WTC11 (cell line): Measurements from ENCODE around the gene EGF. TPM values are rescaled to one million over a fixed set of nuclear protein-coding genes. Genes with fewer than 3 reads are reported as not detected.
A peak's percentile ranks its signal among the peaks of the same experiment; 100 is the strongest.

Experiments
- ATAC-seq: fragments of 200-7000 bp; cut with Tn5 transposase; 2 replicates; pipeline ENCODE4 v1.10.0; 2021; ENCODE audit warnings: mild to moderate bottlenecking, moderate library complexity
- CTCF ChIA-PET: fragments of 300-600 bp; sonication (Branson Sonifier 250); formaldehyde crosslinking; loops from one replicate; lab custom pipeline; 2021; ENCODE audit warnings: antibody characterized with exemption; lab: Charles Lee
- POLR2A ChIA-PET: fragments of 350-600 bp; sonication (Branson Sonifier 250); formaldehyde crosslinking; loops from one replicate; lab custom pipeline; 2021; ENCODE audit warnings: antibody characterized with exemption; lab: Charles Lee
- DNase-seq: peaks from one replicate; pipeline ENCODE4 v3.0.0; 2021; ENCODE audit warnings: low spot score
- H3K27ac Mint-ChIP-seq: 2 replicates; pipeline ENCODE4 v1.8.0; 2021; ENCODE audit warnings: mixed read lengths
- H3K27me3 Mint-ChIP-seq: 2 replicates; pipeline ENCODE4 v1.8.0; 2021; ENCODE audit warnings: low read depth, mild to moderate bottlenecking, moderate library complexity, mixed read lengths
- H3K36me3 Mint-ChIP-seq: 2 replicates; pipeline ENCODE4 v1.8.0; 2021; ENCODE audit warnings: mixed read lengths
- H3K4me1 Mint-ChIP-seq: 2 replicates; pipeline ENCODE4 v1.8.0; 2022; ENCODE audit warnings: mixed read lengths
- H3K4me3 Mint-ChIP-seq: 2 replicates; pipeline ENCODE4 v1.8.0; 2021; ENCODE audit warnings: mild to moderate bottlenecking, moderate library complexity, mixed read lengths
- H3K9me3 Mint-ChIP-seq: 2 replicates; pipeline ENCODE4 v1.8.0; 2021; ENCODE audit warnings: mixed read lengths
- ETV6 ChIP-seq: sonication (generic); formaldehyde crosslinking; IDR thresholded peaks from 2 replicates; pipeline ENCODE4 v1.8.1; 2022; ENCODE audit warnings: mild to moderate bottlenecking, missing genetic modification reagents
- JAZF1 ChIP-seq: fragments of 250-450 bp; sonication (Bioruptor Pico); IDR thresholded peaks from 2 replicates; pipeline ENCODE4 v1.9.0; 2021; ENCODE audit warnings: moderate library complexity, mild to moderate bottlenecking, inconsistent platforms
- KAT7 ChIP-seq: sonication (generic); formaldehyde crosslinking; IDR thresholded peaks from 2 replicates; pipeline ENCODE4 v1.8.1; 2023; ENCODE audit warnings: missing genetic modification reagents, mild to moderate bottlenecking, borderline replicate concordance
- NR2C2 ChIP-seq: sonication (generic); formaldehyde crosslinking; IDR thresholded peaks from 2 replicates; pipeline ENCODE4 v1.8.0; 2022; ENCODE audit warnings: mild to moderate bottlenecking, missing genetic modification reagents
- TP53 ChIP-seq: sonication (generic); formaldehyde crosslinking; IDR thresholded peaks from 2 replicates; pipeline ENCODE4 v1.8.1; 2023; ENCODE audit warnings: mild to moderate bottlenecking, missing genetic modification reagents
- ZBTB21 ChIP-seq: sonication (generic); formaldehyde crosslinking; IDR thresholded peaks from 2 replicates; pipeline ENCODE4 v1.8.1; 2023; ENCODE audit warnings: mild to moderate bottlenecking, missing genetic modification reagents, borderline replicate concordance
- ZNF138 ChIP-seq: sonication (generic); formaldehyde crosslinking; conservative IDR thresholded peaks from 2 replicates; pipeline ENCODE4 v1.8.1; 2022; ENCODE audit warnings: mild to moderate bottlenecking, moderate library complexity, missing genetic modification reagents
- ZNF232 ChIP-seq: sonication (generic); formaldehyde crosslinking; IDR thresholded peaks from 2 replicates; pipeline ENCODE4 v1.8.0; 2022; ENCODE audit warnings: mild to moderate bottlenecking, missing genetic modification reagents
- ZNF263 ChIP-seq: sonication (generic); formaldehyde crosslinking; IDR thresholded peaks from 2 replicates; pipeline ENCODE4 v1.8.1; 2022; ENCODE audit warnings: low read depth, mild to moderate bottlenecking, moderate library complexity, missing genetic modification reagents
- ZNF423 ChIP-seq: fragments of 250-450 bp; sonication (Bioruptor Pico); IDR thresholded peaks from 2 replicates; pipeline ENCODE4 v2.1.2; 2022; ENCODE audit warnings: mild to moderate bottlenecking, moderate library complexity
- ZNF671 ChIP-seq: fragments of 250-450 bp; sonication (Bioruptor Pico); IDR thresholded peaks from 2 replicates; pipeline ENCODE4 v1.8.0; 2021; ENCODE audit warnings: mild to moderate bottlenecking
- total RNA-seq: library from RNA; stranded (reverse); gene quantifications from 3 replicates; pipeline ENCODE4 v1.2.3, GENCODE V29; 2021
- TF ChIP-seq, protein P1 (sequence below): fragments of 200-600 bp; IDR thresholded peaks from 2 replicates; pipeline ENCODE4 v1.8.0; 2022; ENCODE audit warnings: antibody characterized with exemption
- TF ChIP-seq, protein P2 (sequence below): sonication (generic); formaldehyde crosslinking; IDR thresholded peaks from 2 replicates; pipeline ENCODE4 v1.8.1; 2023; ENCODE audit warnings: mild to moderate bottlenecking, missing genetic modification reagents, moderate library complexity
- TF ChIP-seq, protein P3 (sequence below): sonication (generic); formaldehyde crosslinking; IDR thresholded peaks from 2 replicates; pipeline ENCODE4 v1.8.1; 2022; ENCODE audit warnings: missing genetic modification reagents, borderline replicate concordance
- TF ChIP-seq, protein P4 (sequence below): fragments of 250-450 bp; sonication (Bioruptor Pico); IDR thresholded peaks from 2 replicates; pipeline ENCODE4 v2.1.2; 2022; ENCODE audit warnings: mild to moderate bottlenecking, moderate library complexity
- TF ChIP-seq, protein P5 (sequence below): sonication (generic); formaldehyde crosslinking; conservative IDR thresholded peaks from 2 replicates; pipeline ENCODE4 v1.8.1; 2023; ENCODE audit warnings: mild to moderate bottlenecking, low read depth, missing genetic modification reagents, moderate library complexity
- TF ChIP-seq, protein P6 (sequence below): sonication (generic); formaldehyde crosslinking; IDR thresholded peaks from 2 replicates; pipeline ENCODE4 v1.8.0; 2022; ENCODE audit warnings: missing genetic modification reagents

The EGF gene
- total RNA-seq, 1 experiment from 2014 or later: 2.5 TPM

DNA sequence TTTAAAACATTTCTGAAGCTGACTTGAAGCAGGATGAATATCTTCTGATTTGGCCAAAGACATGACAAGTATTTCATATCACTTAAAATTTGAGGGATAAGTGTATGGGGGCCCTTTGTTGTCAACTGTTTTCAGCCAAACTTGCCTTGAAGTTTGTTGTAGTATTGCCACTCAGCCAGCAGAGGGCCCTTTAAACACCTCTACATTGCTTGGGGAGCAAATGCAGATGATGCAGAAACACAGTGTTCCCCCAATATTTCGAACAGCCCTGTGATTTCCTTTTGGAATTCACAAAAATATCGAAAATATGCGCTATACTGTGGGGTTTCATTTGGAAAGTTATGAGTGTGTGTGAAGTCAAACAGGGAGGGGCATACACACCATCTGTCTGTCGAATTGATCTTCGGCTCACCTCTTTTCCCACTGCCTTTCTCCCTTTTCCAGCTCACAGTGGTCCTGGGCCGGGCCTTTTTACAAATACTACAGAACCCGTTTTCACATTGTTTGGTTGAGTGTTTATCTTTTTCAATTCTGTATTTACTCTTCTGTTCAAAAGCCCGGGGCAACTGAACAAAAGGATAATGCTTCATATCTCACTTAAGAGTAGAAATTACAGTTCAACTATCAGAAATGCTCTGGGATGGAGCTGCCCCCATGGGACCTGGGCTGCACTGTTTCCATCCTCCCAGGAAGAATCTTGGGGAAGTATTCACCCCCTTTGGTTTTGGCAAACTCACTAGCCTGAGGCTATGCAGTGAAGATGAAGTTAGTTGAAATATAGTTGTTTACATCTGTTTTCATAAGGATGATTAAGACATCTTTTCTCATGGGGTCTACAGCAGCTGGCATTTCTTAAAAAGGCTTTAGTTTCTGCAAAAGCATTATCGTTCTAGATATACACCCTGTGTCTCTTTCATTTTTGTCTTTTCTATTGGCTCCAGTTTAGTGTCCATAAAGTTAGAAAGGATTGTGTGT, 137.6 kb downstream of the EGF start:
- Mint-ChIP-seq H3K27me3 (no peaks in the 10 kb centered on the region), H3K27ac (no peak overlapping the region)
- no peak for TF ChIP-seq NR2C2
- TF ChIP-seq, protein P1, sequence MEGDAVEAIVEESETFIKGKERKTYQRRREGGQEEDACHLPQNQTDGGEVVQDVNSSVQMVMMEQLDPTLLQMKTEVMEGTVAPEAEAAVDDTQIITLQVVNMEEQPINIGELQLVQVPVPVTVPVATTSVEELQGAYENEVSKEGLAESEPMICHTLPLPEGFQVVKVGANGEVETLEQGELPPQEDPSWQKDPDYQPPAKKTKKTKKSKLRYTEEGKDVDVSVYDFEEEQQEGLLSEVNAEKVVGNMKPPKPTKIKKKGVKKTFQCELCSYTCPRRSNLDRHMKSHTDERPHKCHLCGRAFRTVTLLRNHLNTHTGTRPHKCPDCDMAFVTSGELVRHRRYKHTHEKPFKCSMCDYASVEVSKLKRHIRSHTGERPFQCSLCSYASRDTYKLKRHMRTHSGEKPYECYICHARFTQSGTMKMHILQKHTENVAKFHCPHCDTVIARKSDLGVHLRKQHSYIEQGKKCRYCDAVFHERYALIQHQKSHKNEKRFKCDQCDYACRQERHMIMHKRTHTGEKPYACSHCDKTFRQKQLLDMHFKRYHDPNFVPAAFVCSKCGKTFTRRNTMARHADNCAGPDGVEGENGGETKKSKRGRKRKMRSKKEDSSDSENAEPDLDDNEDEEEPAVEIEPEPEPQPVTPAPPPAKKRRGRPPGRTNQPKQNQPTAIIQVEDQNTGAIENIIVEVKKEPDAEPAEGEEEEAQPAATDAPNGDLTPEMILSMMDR: peak; percentile 74
- TF ChIP-seq, all 79 proteins: peak for 1
- H3K4me1 Mint-ChIP-seq: no peaks in the 10 kb centered on the region
- POLR2A ChIA-PET: no interaction called here
- H3K4me3 Mint-ChIP-seq: no peak overlapping the region
- DNase-seq (peak; percentile 59), ATAC-seq (peak; percentile 69)
- H3K9me3 Mint-ChIP-seq: no peaks in the 10 kb centered on the region
- peaks cover 28% of the 10 kb centered on the region for H3K36me3 Mint-ChIP-seq
- CTCF ChIA-PET: interaction anchor here (0.6 to 1.9 kb wide), 14 partner anchors 9 to 292 kb away, joined by 3 to 5 read pairs (median 4); partner anchors contain the start of gene ELOVL6

DNA sequence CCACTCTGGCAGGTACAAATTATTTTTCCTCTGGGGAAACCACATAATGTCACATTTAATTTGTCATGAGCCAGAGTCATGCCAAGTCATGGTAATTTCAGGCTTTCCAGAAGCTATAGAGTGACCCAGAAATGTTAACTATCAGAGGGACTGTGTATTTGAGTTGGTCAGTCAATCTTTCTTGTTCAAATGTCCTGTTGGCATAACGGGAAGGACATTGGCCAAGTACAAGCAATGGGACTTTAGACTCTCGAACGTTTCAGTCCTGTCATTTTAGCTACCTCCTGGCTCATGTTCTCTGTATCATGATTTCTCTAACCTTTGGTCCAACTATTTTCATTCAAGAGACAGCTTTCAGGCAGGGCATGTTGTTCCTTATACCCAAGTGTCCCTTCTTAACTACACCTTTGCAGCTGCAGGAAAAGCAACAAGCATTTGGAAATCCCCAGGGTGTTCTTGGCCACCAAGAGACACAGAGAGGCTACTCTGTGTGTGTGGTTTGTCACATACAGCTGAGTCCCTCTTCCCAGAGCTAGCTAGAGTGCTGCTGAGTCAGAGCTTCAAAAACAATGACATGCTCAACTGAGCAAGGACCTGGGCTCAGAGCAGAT, 142.6 kb downstream of the EGF start:
- ChIA-PET CTCF (interaction anchor here (0.7 kb wide), 1 partner anchor 45 kb away, joined by 4 read pairs; no protein-coding TSS in a partner anchor), POLR2A (no interaction called here)
- 0 out of 2 replicates have a peak, but pooled peaks have one; percentile 22 for ATAC-seq
- no peaks in the 10 kb centered on the region for H3K27me3 Mint-ChIP-seq
- 0 out of 2 replicates have a peak overlapping the region, but pooled peaks have one; percentile 55 for H3K27ac Mint-ChIP-seq
- H3K4me3 Mint-ChIP-seq: no peak overlapping the region
- peaks cover 6% of the 10 kb centered on the region; the same call in 1 of the 2 replicates for H3K4me1 Mint-ChIP-seq
- H3K9me3 Mint-ChIP-seq: no peaks in the 10 kb centered on the region
- peaks cover 29% of the 10 kb centered on the region for H3K36me3 Mint-ChIP-seq
- TF ChIP-seq ZNF138 (CRISPR knock-in tag) (no peak), ZNF263 (CRISPR knock-in tag) (no peak), TP53 (no peak), JAZF1 (CRISPR knock-in tag) (no peak), ETV6 (CRISPR knock-in tag) (no peak), ZNF671 (CRISPR knock-in tag) (no peak), ZBTB21 (CRISPR knock-in tag) (no peak)
- TF ChIP-seq, protein P2, sequence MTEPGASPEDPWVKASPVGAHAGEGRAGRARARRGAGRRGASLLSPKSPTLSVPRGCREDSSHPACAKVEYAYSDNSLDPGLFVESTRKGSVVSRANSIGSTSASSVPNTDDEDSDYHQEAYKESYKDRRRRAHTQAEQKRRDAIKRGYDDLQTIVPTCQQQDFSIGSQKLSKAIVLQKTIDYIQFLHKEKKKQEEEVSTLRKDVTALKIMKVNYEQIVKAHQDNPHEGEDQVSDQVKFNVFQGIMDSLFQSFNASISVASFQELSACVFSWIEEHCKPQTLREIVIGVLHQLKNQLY (CRISPR knock-in tag): no peak
- TF ChIP-seq, protein P3, sequence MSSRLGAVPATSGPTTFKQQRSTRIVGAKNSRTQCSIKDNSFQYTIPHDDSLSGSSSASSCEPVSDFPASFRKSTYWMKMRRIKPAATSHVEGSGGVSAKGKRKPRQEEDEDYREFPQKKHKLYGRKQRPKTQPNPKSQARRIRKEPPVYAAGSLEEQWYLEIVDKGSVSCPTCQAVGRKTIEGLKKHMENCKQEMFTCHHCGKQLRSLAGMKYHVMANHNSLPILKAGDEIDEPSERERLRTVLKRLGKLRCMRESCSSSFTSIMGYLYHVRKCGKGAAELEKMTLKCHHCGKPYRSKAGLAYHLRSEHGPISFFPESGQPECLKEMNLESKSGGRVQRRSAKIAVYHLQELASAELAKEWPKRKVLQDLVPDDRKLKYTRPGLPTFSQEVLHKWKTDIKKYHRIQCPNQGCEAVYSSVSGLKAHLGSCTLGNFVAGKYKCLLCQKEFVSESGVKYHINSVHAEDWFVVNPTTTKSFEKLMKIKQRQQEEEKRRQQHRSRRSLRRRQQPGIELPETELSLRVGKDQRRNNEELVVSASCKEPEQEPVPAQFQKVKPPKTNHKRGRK (CRISPR knock-in tag): no peak
- DNase-seq: no peak

DNA sequence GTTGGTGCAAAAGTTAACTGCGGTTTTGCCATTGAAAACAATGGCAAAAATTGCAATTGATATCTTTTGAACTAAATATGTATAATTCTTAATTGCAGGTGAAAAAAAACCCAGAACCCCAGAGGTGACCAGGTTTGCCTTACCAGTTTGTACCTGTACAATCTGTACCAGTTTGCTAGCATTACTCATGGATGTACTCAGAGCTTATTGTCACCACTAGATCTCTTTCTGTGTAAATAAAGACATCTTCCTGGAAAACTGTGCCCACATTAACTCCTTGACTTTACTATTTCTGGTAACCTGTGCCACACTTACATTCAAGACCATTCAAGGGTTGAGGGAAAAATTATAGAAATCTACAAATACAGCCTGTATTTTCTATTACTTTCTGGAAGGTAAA, 146.0 kb downstream of the EGF start:
- CTCF ChIA-PET: interaction anchor here (0.5 kb wide), 1 partner anchor 1268 kb away, joined by 3 read pairs; no protein-coding TSS in a partner anchor
- ATAC-seq (no peak), DNase-seq (no peak)
- POLR2A ChIA-PET: no interaction called here
- Mint-ChIP-seq H3K27ac (no peak overlapping the region; the same call in 1 of the 2 replicates), H3K4me1 (peaks cover 6% of the 10 kb centered on the region; the same call in 1 of the 2 replicates), H3K27me3 (no peaks in the 10 kb centered on the region), H3K36me3 (peaks cover 16% of the 10 kb centered on the region), H3K9me3 (no peaks in the 10 kb centered on the region), H3K4me3 (no peak overlapping the region)
- TF ChIP-seq ZNF232 (CRISPR knock-in tag) (no peak), ZNF423 (CRISPR knock-in tag) (no peak), ZNF671 (CRISPR knock-in tag) (no peak), KAT7 (CRISPR knock-in tag) (no peak)
- TF ChIP-seq, protein P4, sequence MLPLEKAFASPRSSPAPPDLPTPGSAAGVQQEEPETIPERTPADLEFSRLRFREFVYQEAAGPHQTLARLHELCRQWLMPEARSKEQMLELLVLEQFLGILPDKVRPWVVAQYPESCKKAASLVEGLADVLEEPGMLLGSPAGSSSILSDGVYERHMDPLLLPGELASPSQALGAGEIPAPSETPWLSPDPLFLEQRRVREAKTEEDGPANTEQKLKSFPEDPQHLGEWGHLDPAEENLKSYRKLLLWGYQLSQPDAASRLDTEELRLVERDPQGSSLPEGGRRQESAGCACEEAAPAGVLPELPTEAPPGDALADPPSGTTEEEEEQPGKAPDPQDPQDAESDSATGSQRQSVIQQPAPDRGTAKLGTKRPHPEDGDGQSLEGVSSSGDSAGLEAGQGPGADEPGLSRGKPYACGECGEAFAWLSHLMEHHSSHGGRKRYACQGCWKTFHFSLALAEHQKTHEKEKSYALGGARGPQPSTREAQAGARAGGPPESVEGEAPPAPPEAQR (CRISPR knock-in tag): no peak
- TF ChIP-seq, protein P5, sequence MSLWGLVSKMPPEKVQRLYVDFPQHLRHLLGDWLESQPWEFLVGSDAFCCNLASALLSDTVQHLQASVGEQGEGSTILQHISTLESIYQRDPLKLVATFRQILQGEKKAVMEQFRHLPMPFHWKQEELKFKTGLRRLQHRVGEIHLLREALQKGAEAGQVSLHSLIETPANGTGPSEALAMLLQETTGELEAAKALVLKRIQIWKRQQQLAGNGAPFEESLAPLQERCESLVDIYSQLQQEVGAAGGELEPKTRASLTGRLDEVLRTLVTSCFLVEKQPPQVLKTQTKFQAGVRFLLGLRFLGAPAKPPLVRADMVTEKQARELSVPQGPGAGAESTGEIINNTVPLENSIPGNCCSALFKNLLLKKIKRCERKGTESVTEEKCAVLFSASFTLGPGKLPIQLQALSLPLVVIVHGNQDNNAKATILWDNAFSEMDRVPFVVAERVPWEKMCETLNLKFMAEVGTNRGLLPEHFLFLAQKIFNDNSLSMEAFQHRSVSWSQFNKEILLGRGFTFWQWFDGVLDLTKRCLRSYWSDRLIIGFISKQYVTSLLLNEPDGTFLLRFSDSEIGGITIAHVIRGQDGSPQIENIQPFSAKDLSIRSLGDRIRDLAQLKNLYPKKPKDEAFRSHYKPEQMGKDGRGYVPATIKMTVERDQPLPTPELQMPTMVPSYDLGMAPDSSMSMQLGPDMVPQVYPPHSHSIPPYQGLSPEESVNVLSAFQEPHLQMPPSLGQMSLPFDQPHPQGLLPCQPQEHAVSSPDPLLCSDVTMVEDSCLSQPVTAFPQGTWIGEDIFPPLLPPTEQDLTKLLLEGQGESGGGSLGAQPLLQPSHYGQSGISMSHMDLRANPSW (CRISPR knock-in tag): no peak
- TF ChIP-seq, protein P6, sequence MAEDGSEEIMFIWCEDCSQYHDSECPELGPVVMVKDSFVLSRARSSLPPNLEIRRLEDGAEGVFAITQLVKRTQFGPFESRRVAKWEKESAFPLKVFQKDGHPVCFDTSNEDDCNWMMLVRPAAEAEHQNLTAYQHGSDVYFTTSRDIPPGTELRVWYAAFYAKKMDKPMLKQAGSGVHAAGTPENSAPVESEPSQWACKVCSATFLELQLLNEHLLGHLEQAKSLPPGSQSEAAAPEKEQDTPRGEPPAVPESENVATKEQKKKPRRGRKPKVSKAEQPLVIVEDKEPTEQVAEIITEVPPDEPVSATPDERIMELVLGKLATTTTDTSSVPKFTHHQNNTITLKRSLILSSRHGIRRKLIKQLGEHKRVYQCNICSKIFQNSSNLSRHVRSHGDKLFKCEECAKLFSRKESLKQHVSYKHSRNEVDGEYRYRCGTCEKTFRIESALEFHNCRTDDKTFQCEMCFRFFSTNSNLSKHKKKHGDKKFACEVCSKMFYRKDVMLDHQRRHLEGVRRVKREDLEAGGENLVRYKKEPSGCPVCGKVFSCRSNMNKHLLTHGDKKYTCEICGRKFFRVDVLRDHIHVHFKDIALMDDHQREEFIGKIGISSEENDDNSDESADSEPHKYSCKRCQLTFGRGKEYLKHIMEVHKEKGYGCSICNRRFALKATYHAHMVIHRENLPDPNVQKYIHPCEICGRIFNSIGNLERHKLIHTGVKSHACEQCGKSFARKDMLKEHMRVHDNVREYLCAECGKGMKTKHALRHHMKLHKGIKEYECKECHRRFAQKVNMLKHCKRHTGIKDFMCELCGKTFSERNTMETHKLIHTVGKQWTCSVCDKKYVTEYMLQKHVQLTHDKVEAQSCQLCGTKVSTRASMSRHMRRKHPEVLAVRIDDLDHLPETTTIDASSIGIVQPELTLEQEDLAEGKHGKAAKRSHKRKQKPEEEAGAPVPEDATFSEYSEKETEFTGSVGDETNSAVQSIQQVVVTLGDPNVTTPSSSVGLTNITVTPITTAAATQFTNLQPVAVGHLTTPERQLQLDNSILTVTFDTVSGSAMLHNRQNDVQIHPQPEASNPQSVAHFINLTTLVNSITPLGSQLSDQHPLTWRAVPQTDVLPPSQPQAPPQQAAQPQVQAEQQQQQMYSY (CRISPR knock-in tag): no peak
